ENCODE data around the gene PKP1.

DNA sequence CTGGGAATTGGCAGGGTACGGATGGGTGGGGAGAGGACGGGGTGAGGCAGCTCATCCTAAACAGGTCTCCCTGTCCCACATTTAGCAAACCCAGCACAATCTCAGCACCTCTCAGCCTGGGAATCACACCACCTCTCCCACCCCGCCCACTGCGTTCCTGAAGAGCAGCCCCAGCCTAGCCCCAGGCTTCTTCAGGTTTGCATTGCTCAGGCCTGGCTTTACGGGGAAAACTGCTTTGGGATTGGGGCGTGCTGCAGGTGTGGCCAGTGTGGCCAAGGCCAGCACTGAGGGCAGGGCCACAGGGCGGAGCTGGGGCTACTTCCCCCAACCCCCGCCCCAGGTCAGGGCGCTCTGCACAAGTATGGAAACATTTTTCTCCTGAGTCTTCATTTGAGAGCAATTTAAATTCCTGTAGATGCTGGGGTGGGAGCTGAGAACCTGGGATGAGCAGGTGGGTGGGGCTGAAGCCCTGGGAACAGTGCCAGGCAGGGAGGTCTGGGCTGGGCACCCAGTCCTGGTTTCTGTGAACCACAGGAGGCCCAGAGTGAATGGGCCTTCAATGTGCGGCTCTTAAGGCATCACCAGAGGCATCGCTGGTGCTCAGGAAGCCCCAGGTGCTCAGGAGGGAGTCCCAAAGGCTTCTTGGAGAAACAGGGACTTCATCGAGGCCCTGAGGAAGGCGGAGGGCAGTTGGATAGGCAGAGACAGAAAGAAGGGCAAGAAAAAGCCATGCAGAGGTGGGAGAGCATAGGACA lies 70.1 kb downstream of the PKP1 start:
- no peak for TF ChIP-seq POLR2A (IDR thresholded peaks at IDR 0.05)
- TF ChIP-seq CTCF (IDR thresholded peaks at IDR 0.05): no peak
- TF ChIP-seq POLR2AphosphoS5 (IDR thresholded peaks at IDR 0.05): no peak
